Psoas muscle (tissue), 8 donors: ENCODE results near the gene HCFC1R1. TPM values are rescaled to one million over a fixed set of nuclear protein-coding genes. Genes with fewer than 3 reads are reported as not detected.
A peak's percentile ranks its signal among the peaks of the same experiment; 100 is the strongest.
"Not testable (repeated sequence)": the region's sequence is repeated elsewhere in the genome, so short reads cannot be mapped to it uniquely, and the experiment has no call there.

Experiments
- ATAC-seq, 4 donors: fragments of 200-7000 bp; cut with Tn5 transposase; one replicate each; pipeline ENCODE4 v1.9.1; 2020; ENCODE audit warnings: moderate library complexity in 3 of 4, mild to moderate bottlenecking in 2 of 4
- DNase-seq, 2 donors: peaks; one replicate each; pipeline ENCODE4 v3.0.0-alpha.2; 2020
- H3K27ac ChIP-seq: fragments of 200-600 bp; one replicate; pipeline ENCODE4 v1.8.0; 2022
- H3K27me3 ChIP-seq, 3 donors: fragments of 200-600 bp in 1 of 3; one replicate each; pipeline versions ENCODE4 v1.6.1 to v1.8.0; 2013 to 2022; ENCODE audit warnings: low read length in 2 of 3, mild to moderate bottlenecking in 2 of 3, moderate library complexity in 1 of 3; ENCODE audit not compliant: insufficient read depth in 3 of 3
- H3K36me3 ChIP-seq, 2 donors: fragments of 200-600 bp in 1 of 2; one replicate each; pipeline versions ENCODE4 v1.6.1 to v1.8.0; 2013 to 2022; ENCODE audit warnings: low read depth in 1 of 2, mild to moderate bottlenecking in 1 of 2, moderate library complexity in 1 of 2; ENCODE audit not compliant: insufficient read depth in 1 of 2
- H3K4me1 ChIP-seq: fragments of 200-600 bp; one replicate; pipeline ENCODE4 v1.8.0; 2022
- H3K4me3 ChIP-seq: fragments of 200-600 bp; one replicate; pipeline ENCODE4 v1.8.0; 2022; ENCODE audit warnings: mild to moderate bottlenecking
- H3K9me3 ChIP-seq: fragments of 200-600 bp; one replicate; pipeline ENCODE4 v1.8.0; 2022
- CTCF ChIP-seq: fragments of 200-600 bp; IDR thresholded peaks from one replicate; pipeline ENCODE4 v1.8.0; 2022; ENCODE audit warnings: antibody characterized with exemption
- WGBS, 3 donors: extraction: QIAGEN DNeasy Blood & Tissue Kit; methylation state at CpG; one replicate each; pipeline versions ENCODE4 v1.1.6 to v1.1.7; 2013; 5-methylcytosine and 5-hydroxymethylcytosine counted together
- intact Hi-C, 2 donors: fragments of 100-400 bp; cut with DNase I; formaldehyde crosslinking; loops; one replicate each; pipeline versions ENCODE4 v1.11.0 to v1.14.2; 2022
- long read RNA-seq, 2 donors: library from polyadenylated mRNA; unstranded; transcript quantifications; one replicate each; pipeline ENCODE4 v2.0.0, GENCODE V29; 2021
- polyA plus RNA-seq, 3 donors: library from polyadenylated mRNA; stranded (reverse); fragments of 200-250 nt; gene quantifications; one replicate each; pipeline ENCODE4 v1.2.3, GENCODE V29; 2013
- total RNA-seq, 4 donors: library from RNA; stranded (reverse); fragmentation: NEBNext Ultra II Directional in 2 of 4; extraction: Animal tissue kit (Norgen Biotek cat#: 25700) in 2 of 4; gene quantifications; one replicate each; pipeline versions ENCODE4 v1.2.1 to v1.2.4, GENCODE V29; 2021 to 2023
- donor health status: healthy with polysubstance abuse.
- donor health status: DM: no; HTN: no; CAD: no; lungs with moderate emphysema.
- donor health status: Bipolar disorder and iron deficiency.
- donor health status: healthy.
- donor health status: DM: yes; HTN: yes; CAD: no.
- donor health status: DM: no; HTN: no; CAD: no.
- donor health status: DM: no; HTN: no; CAD: no.
- donor health status: DM: yes; HTN: yes; CAD: no.

Gene HCFC1R1
- total RNA-seq: 100 to 1,000 TPM in 2 of 4 donors, 10 to 100 TPM in 2; 65.1 to 258 (median 129) TPM
- 100 to 1,000 TPM; 131 to 233 (median 216) TPM for polyA plus RNA-seq
- long read RNA-seq, donor 1, transcript HCFC1R1-206 (3 exons, 618 nt): minor isoform, 7 of 69 reads
- long read RNA-seq, donor 1, transcript HCFC1R1-201 (4 exons, 965 nt): major isoform, 39 of 69 reads
- long read RNA-seq, donor 1, transcript HCFC1R1-208 (2 exons, 1,365 nt): minor isoform, 12 of 69 reads
- long read RNA-seq, donor 1, partial matches to known transcripts: 2 of 69 reads
- long read RNA-seq, donor 1, other reads (novel, unspliced or antisense): 7 of 69 reads
- long read RNA-seq, donor 2, transcript HCFC1R1-201 (4 exons, 965 nt): major isoform, 12 of 26 reads
- long read RNA-seq, donor 2, transcript HCFC1R1-208 (2 exons, 1,365 nt): minor isoform, 7 of 26 reads
- long read RNA-seq, donor 2, partial matches to known transcripts: 0 of 26 reads
- long read RNA-seq, donor 2, other reads (novel, unspliced or antisense): 1 of 26 reads

- intact Hi-C loops: no loop called here
- Histone ChIP-seq H3K4me1 (peaks cover 29% of the 10 kb centered on the region), H3K36me3 (peaks cover 0 to 25% of the 10 kb centered on the region in 2 donors), H3K27me3 (peaks cover 0 to 2% (median under 1%) of the 10 kb centered on the region in 3 donors), H3K4me3 (peak within 1 kb of the TSS; percentile 94), H3K27ac (peak within 1 kb of the TSS; percentile 100), H3K9me3 (no peaks in the 10 kb centered on the region)
- TF ChIP-seq CTCF: no peak
- ATAC-seq: peak; percentile 53 to 63 (median 58)
- WGBS, 3 donors: 0 to 1% (median 1%) methylated on average over 52 to 69 of the region's 69 CpGs
- DNase-seq: peak; percentile 96 to 98
Observed at GRCh38 chr16:3023669-3024478, at the start of gene HCFC1R1, which contains the start of gene THOC6. Gene HCFC1R1 (minus strand): TSS chr16:3023942. CDS start chr16:3023941, 1 bp downstream. Gene THOC6 (plus strand): TSS chr16:3024035. CDS start chr16:3024327, 292 bp downstream.

GRCh38 chr16:3073448-3073847 is 49.7 kb upstream of the HCFC1R1 start:
- H3K27ac ChIP-seq: no peak overlapping the region
- H3K9me3 ChIP-seq: no peaks in the 10 kb centered on the region
- TF ChIP-seq CTCF: no peak
- DNase-seq (no peak), ATAC-seq (no peak)
- peaks cover 0 to 3% of the 10 kb centered on the region in 2 donors for H3K36me3 ChIP-seq
- no peaks in the 10 kb centered on the region for H3K27me3 ChIP-seq
- H3K4me3 ChIP-seq: no peak overlapping the region
- intact Hi-C loops: no loop called here
- no peaks in the 10 kb centered on the region for H3K4me1 ChIP-seq
- 79 to 88% (median 82%) methylated on average over 7 of the region's 7 CpGs for WGBS, 3 donors

GRCh38 chr16:3072576-3073263 is 49.0 kb upstream of the HCFC1R1 start:
- intact Hi-C loops, H3K4me1 ChIP-seq, H3K9me3 ChIP-seq, DNase-seq, ATAC-seq, H3K4me3 ChIP-seq, H3K27ac ChIP-seq, H3K27me3 ChIP-seq: not testable (repeated sequence)
- 20 to 68% (median 54%) methylated on average over 4 to 15 of the region's 18 CpGs for WGBS, 3 donors
- peaks cover 0 to 10% of the 10 kb centered on the region in 2 donors for H3K36me3 ChIP-seq

- H3K9me3 ChIP-seq, H3K27ac ChIP-seq, DNase-seq, H3K27me3 ChIP-seq, H3K4me3 ChIP-seq, intact Hi-C loops, H3K4me1 ChIP-seq: not testable (repeated sequence)
- ATAC-seq: peak in 1 of 4 donors; percentile 18
- peaks cover 0 to 13% of the 10 kb centered on the region in 2 donors for H3K36me3 ChIP-seq
- WGBS, 3 donors: 57 to 76% (median 69%) methylated on average over 3 of the region's 4 CpGs
Observed at GRCh38 chr16:3072148-3072547, 48.4 kb upstream of the HCFC1R1 start.

GRCh38 chr16:3071655-3072054 is 47.9 kb upstream of the HCFC1R1 start:
- intact Hi-C loops: no loop called here
- 81 to 84% (median 83%) methylated on average over 7 of the region's 7 CpGs for WGBS, 3 donors
- DNase-seq (no peak), ATAC-seq (peak in 1 of 4 donors; percentile 15)
- H3K4me1 ChIP-seq: peaks cover 8% of the 10 kb centered on the region
- no peak overlapping the region for H3K4me3 ChIP-seq
- H3K27me3 ChIP-seq: no peaks in the 10 kb centered on the region
- H3K36me3 ChIP-seq: peaks cover 0 to 13% of the 10 kb centered on the region in 2 donors
- no peak overlapping the region for H3K27ac ChIP-seq
- no peak for TF ChIP-seq CTCF
- no peaks in the 10 kb centered on the region for H3K9me3 ChIP-seq
